CD4-positive, alpha-beta T cell (primary cell): ENCODE data around the gene DIP2C. TPM values are rescaled to one million over a fixed set of nuclear protein-coding genes. Genes with fewer than 3 reads are reported as not detected.

ENCODE experiments used
- ATAC-seq: fragments of 200-7000 bp; cut with Tn5 transposase; one replicate; pipeline ENCODE4 v1.10.0; 2022; ENCODE audit warnings: mild to moderate bottlenecking; ENCODE audit not compliant: poor library complexity
- CTCF ChIA-PET: fragments of 350-600 bp; sonication (Branson Sonifier 250); formaldehyde crosslinking; loops from one replicate; lab custom pipeline; 2021; ENCODE audit warnings: antibody characterized with exemption, inconsistent platforms; lab: Charles Lee
- POLR2A ChIA-PET: fragments of 350-600 bp; sonication (Branson Sonifier 250); formaldehyde crosslinking; loops from one replicate; lab custom pipeline; 2021; ENCODE audit warnings: antibody characterized with exemption, inconsistent platforms; lab: Charles Lee
- DNase-seq, 14 experiments: peaks; one replicate each; pipeline ENCODE4 v3.0.0-alpha.2; 2013 to 2020; ENCODE audit warnings: mixed read lengths in 2 of 14
- H3K27ac ChIP-seq, 2 donors: one replicate each; pipeline versions ENCODE4 v1.5.1 to v1.7.0; 2013; ENCODE audit warnings: low read length in 2 of 2, low read depth in 1 of 2, mild to moderate bottlenecking in 1 of 2
- H3K27me3 ChIP-seq, 2 experiments: 1 replicate in 1 of 2; 2 replicates in 1 of 2; pipeline versions ENCODE4 v1.6.1 to v1.7.0; 2013; ENCODE audit warnings: low read length in 2 of 2, control low read depth in 1 of 2, mild to moderate bottlenecking in 1 of 2, moderate library complexity in 1 of 2; ENCODE audit not compliant: insufficient read depth in 2 of 2, control insufficient read depth in 1 of 2
- H3K36me3 ChIP-seq: one replicate; pipeline ENCODE4 v1.6.1; 2013; ENCODE audit warnings: low read length, control low read depth; ENCODE audit not compliant: insufficient read depth
- H3K4me1 ChIP-seq: one replicate; pipeline ENCODE4 v1.6.1; 2013; ENCODE audit warnings: low read length, control low read depth; ENCODE audit not compliant: insufficient read depth
- H3K4me3 ChIP-seq: one replicate; pipeline ENCODE4 v1.5.1; 2013; ENCODE audit warnings: mild to moderate bottlenecking, low read length, moderate library complexity
- H3K9me3 ChIP-seq, 2 experiments: 1 replicate in 1 of 2; 2 replicates in 1 of 2; pipeline versions ENCODE4 v1.6.1 to v1.7.0; 2013; ENCODE audit warnings: low read length in 2 of 2, mild to moderate bottlenecking in 2 of 2, control low read depth in 1 of 2, moderate library complexity in 1 of 2; ENCODE audit not compliant: control insufficient read depth in 1 of 2, insufficient read depth in 1 of 2
- H3K27ac Mint-ChIP-seq: one replicate; pipeline ENCODE4 v1.8.0; 2020; ENCODE audit warnings: mixed read lengths
- H3K27me3 Mint-ChIP-seq: one replicate; pipeline ENCODE4 v1.8.0; 2021; ENCODE audit warnings: mixed read lengths
- H3K36me3 Mint-ChIP-seq: one replicate; pipeline ENCODE4 v1.8.0; 2021; ENCODE audit warnings: low read depth, mixed read lengths
- H3K4me1 Mint-ChIP-seq: one replicate; pipeline ENCODE4 v1.8.0; 2021; ENCODE audit warnings: low read depth, mixed read lengths
- H3K4me3 Mint-ChIP-seq: one replicate; pipeline ENCODE4 v1.8.0; 2020; ENCODE audit warnings: mild to moderate bottlenecking, mixed read lengths
- H3K9me3 Mint-ChIP-seq: one replicate; pipeline ENCODE4 v1.8.0; 2020; ENCODE audit warnings: mixed read lengths
- intact Hi-C, 2 experiments: fragments of 100-400 bp; cut with DNase I in 1 of 2; cut with micrococcal nuclease in 1 of 2; formaldehyde crosslinking; loops; one replicate each; pipeline versions ENCODE4 v1.15.1 to v1.9.0; 2023 to 2025; cut with DNase I, micrococcal nuclease
- total RNA-seq, 174 experiments: library from RNA in 2 of 174; stranded (reverse) in 2 of 174; gene quantifications; one replicate each; pipeline ENCODE4 v1.2.3 and lab custom pipeline; 2021 to 2026
- TF ChIP-seq, protein P1 (sequence below): fragments of 200-600 bp; IDR thresholded peaks from one replicate; pipeline ENCODE4 v1.8.0; 2022; ENCODE audit warnings: antibody characterized with exemption, mild to moderate bottlenecking

The DIP2C gene
- total RNA-seq, 2 experiments from 2014 or later, result 4.1 TPM

DNA sequence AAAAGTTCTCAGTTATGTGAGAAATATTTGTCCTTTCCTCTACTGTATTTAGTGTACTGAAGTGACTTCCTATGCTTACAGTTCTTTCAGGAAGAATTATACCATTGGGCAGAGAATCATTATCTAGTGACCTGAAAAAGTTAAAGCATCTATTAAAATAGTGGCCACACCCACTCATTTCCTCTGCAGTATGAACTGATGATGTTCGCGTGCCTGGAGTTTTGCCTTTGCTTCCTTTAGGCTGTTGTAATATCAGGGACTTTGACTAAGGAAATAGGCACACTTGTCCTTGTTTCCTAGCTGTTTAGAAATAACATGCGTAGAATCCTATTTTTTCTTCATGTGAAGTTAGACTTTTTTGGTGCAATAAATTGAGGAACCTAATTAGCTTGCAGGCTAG lies 453.6 kb downstream of the DIP2C start:
- ATAC-seq, result no peak
- H3K4me1 Mint-ChIP-seq, result no peaks in the 10 kb centered on the region
- peaks cover 20% of the 10 kb centered on the region for H3K36me3 ChIP-seq
- H3K9me3 Mint-ChIP-seq, result no peaks in the 10 kb centered on the region
- no peak for DNase-seq
- H3K4me3 ChIP-seq, result no peak overlapping the region
- H3K27ac ChIP-seq, result no peak overlapping the region
- ChIA-PET POLR2A (no interaction called here), CTCF (no interaction called here)
- intact Hi-C loops, result no loop called here
- H3K36me3 Mint-ChIP-seq, result peaks cover 54% of the 10 kb centered on the region
- TF ChIP-seq, protein P1, sequence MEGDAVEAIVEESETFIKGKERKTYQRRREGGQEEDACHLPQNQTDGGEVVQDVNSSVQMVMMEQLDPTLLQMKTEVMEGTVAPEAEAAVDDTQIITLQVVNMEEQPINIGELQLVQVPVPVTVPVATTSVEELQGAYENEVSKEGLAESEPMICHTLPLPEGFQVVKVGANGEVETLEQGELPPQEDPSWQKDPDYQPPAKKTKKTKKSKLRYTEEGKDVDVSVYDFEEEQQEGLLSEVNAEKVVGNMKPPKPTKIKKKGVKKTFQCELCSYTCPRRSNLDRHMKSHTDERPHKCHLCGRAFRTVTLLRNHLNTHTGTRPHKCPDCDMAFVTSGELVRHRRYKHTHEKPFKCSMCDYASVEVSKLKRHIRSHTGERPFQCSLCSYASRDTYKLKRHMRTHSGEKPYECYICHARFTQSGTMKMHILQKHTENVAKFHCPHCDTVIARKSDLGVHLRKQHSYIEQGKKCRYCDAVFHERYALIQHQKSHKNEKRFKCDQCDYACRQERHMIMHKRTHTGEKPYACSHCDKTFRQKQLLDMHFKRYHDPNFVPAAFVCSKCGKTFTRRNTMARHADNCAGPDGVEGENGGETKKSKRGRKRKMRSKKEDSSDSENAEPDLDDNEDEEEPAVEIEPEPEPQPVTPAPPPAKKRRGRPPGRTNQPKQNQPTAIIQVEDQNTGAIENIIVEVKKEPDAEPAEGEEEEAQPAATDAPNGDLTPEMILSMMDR, result no peak
- no peaks in the 10 kb centered on the region for H3K27me3 Mint-ChIP-seq
- H3K27me3 ChIP-seq, result no peaks in the 10 kb centered on the region
- H3K4me3 Mint-ChIP-seq, result no peak overlapping the region
- no peaks in the 10 kb centered on the region for H3K9me3 ChIP-seq
- no peak overlapping the region for H3K27ac Mint-ChIP-seq
- no peaks in the 10 kb centered on the region for H3K4me1 ChIP-seq

GRCh38 chr10:234708-235406 lies 454.6 kb downstream of the DIP2C start:
- CTCF ChIA-PET, result no interaction called here
- no peaks in the 10 kb centered on the region for H3K4me1 Mint-ChIP-seq
- intact Hi-C loops, result no loop called here
- no peaks in the 10 kb centered on the region for H3K27me3 ChIP-seq
- POLR2A ChIA-PET, result no interaction called here
- no peaks in the 10 kb centered on the region for H3K9me3 ChIP-seq
- no peak overlapping the region for H3K4me3 Mint-ChIP-seq
- TF ChIP-seq, protein P1, result no peak
- H3K36me3 Mint-ChIP-seq, result peaks cover 51% of the 10 kb centered on the region
- peaks cover 20% of the 10 kb centered on the region for H3K36me3 ChIP-seq
- H3K4me3 ChIP-seq, result no peak overlapping the region
- DNase-seq, result no peak
- no peaks in the 10 kb centered on the region for H3K27me3 Mint-ChIP-seq
- no peaks in the 10 kb centered on the region for H3K4me1 ChIP-seq
- H3K27ac Mint-ChIP-seq, result no peak overlapping the region
- no peak overlapping the region for H3K27ac ChIP-seq
- H3K9me3 Mint-ChIP-seq, result no peaks in the 10 kb centered on the region
- no peak for ATAC-seq

DNA sequence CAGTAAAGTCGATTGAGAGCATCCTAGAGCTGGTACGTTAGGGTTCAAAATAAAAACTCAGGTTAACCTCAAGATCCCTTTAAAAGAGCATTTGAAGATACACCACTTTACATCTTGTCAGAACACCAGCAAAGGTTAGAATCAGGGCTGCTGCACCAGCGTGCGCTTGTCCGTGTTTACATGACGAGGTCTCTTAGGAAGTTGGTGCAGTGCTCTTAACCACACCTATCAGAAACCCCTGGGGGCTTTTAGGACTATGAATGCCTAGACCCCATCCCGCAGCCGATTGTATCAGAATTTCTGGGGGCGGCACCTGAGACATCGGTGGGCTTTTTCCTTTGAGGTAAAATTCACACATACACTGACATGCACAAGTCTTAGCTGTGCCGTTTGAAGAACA lies 456.6 kb downstream of the DIP2C start:
- Mint-ChIP-seq H3K4me1 (peaks cover 8% of the 10 kb centered on the region), H3K27me3 (no peaks in the 10 kb centered on the region), H3K9me3 (no peaks in the 10 kb centered on the region), H3K36me3 (peaks cover 42% of the 10 kb centered on the region), H3K4me3 (no peak overlapping the region), H3K27ac (no peak overlapping the region)
- Histone ChIP-seq H3K9me3 (no peaks in the 10 kb centered on the region), H3K4me1 (no peaks in the 10 kb centered on the region), H3K36me3 (peaks cover 12% of the 10 kb centered on the region), H3K27ac (no peak overlapping the region), H3K27me3 (no peaks in the 10 kb centered on the region), H3K4me3 (no peak overlapping the region)
- intact Hi-C loops, result no loop called here
- no peak for DNase-seq
- TF ChIP-seq, protein P1, result no peak
- ChIA-PET CTCF (interaction anchor here (2.4 kb wide), 1 partner anchor 10 kb away, joined by 9 read pairs; no protein-coding TSS in a partner anchor), POLR2A (no interaction called here)
- ATAC-seq, result no peak
